ENCODE measurements around the gene COPS8. TPM values are rescaled to one million over a fixed set of nuclear protein-coding genes. Genes with fewer than 3 reads are reported as not detected.

The COPS8 gene
- total and polyA plus RNA-seq, 2 of the 8 experiments (the other 6 are each of a cell fraction or from before 2014, with no cell fraction given), result 59.3 to 67.5 TPM

DNA sequence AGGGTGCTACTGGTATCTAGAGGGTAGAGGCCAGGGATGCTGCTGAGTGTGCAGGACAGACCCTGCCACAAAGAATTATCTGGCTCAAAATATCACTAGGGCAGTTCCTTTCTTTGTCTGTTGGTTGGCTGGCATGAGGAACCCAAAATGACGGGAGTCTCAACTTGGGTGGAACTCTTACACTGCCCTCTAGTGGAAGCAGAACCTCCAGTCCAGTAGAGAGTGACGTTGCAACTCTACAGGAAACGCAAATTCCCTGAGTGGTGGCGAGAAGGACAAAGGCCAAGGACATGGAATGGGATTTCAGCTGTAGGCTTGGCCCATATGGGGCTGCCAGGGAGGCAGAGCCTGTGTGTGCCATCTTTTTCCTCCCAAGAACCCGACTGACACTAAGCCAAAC is 47.1 kb downstream of the COPS8 start:
- 69% methylated on average over 5 of the region's 5 CpGs; no CpG with 5 or more reads in 1 of the 2 experiments for WGBS, 2 experiments (ENCODE audit: extremely low coverage in 1 of 2, insufficient coverage in 1 of 2, insufficient read length in 1 of 2, insufficient replicate concordance in 2 of 2, low coverage in 1 of 2, low lambda C conversion rate in 2 of 2, missing lambda C conversion rate in 1 of 2)
- Histone ChIP-seq H3K27ac (ENCODE audit: low read depth, low read length) (no peak overlapping the region), H3K9ac (replicated peaks in 1 of 4; ENCODE audit: extremely low read depth in 1 of 4, low read depth in 3 of 4, low read length in 3 of 4) (no peak overlapping the region), H3K4me3 (ENCODE audit: extremely low read depth in 1 of 4, insufficient read depth in 2 of 4, low read depth in 3 of 4, low read length in 4 of 4) (no peak overlapping the region), H2BK15ac (ENCODE audit: low read length) (no peak overlapping the region), H2BK12ac (ENCODE audit: low read depth, low read length) (no peak overlapping the region), H4K20me1 (replicated peaks in 1 of 2; ENCODE audit: control insufficient read depth in 1 of 2, insufficient read depth in 2 of 2, low read length in 2 of 2) (peaks cover 0 to 12% of the 10 kb centered on the region in 2 experiments), H3K4ac (replicated peaks; ENCODE audit: insufficient read length, low read depth, low read length) (no peak overlapping the region), H3K4me2 (ENCODE audit: insufficient read depth in 1 of 2, low read depth in 2 of 2, low read length in 2 of 2) (no peak overlapping the region), H3K79me1 (ENCODE audit: low read depth, low read length) (peaks cover 4% of the 10 kb centered on the region; the same call in 1 of the 2 replicates), H3K23ac (ENCODE audit: insufficient read length) (no peak overlapping the region), H3K4me1 (replicated peaks in 1 of 4; ENCODE audit: control insufficient read depth in 3 of 4, insufficient read depth in 4 of 4, low read length in 3 of 4) (peaks cover 2 to 6% (median 3%) of the 10 kb centered on the region in 4 experiments; a peak in 6 of 7 replicates), H3K23me2 (ENCODE audit: low read depth, low read length) (peaks cover 16% of the 10 kb centered on the region), H3K56ac (replicated peaks; ENCODE audit: insufficient read length, low read depth, low read length) (no peak overlapping the region), H2AK5ac (ENCODE audit: low read depth, low read length) (no peak overlapping the region), H4K91ac (replicated peaks; ENCODE audit: insufficient read length, low read length) (no peak overlapping the region), H3K79me2 (ENCODE audit: control insufficient read depth in 1 of 2, insufficient read depth in 2 of 2, low read length in 2 of 2) (peaks cover 0 to 11% of the 10 kb centered on the region in 2 experiments; a peak in 2 of 4 replicates), H3K18ac (ENCODE audit: extremely low read depth, low read length) (no peak overlapping the region), H3K36me3 (ENCODE audit: control insufficient read depth in 2 of 4, insufficient read depth in 4 of 4, low read length in 3 of 4) (peaks cover 0 to 4% (median 0%) of the 10 kb centered on the region in 4 experiments; a peak in 1 of 8 replicates), H2BK5ac (ENCODE audit: low read depth, low read length) (peak overlapping the region; percentile 35; the same call in 1 of the 2 replicates), H2BK120ac (replicated peaks; ENCODE audit: low read depth, low read length) (no peak overlapping the region), H3K27me3 (replicated peaks in 1 of 4; ENCODE audit: control insufficient read depth in 3 of 4, extremely low read depth in 1 of 4, insufficient read depth in 3 of 4, low read length in 3 of 4) (no peaks in the 10 kb centered on the region; a peak in 1 of 7 replicates), H2BK20ac (ENCODE audit: low read length) (no peak overlapping the region), H3K9me3 (ENCODE audit: insufficient read depth in 2 of 2, low read depth in 1 of 2, low read length in 1 of 2) (peaks cover 3 to 24% of the 10 kb centered on the region in 2 experiments; a peak in 3 of 4 replicates), H2AFZ (ENCODE audit: low read length) (peak overlapping the region; percentile 72; the same call in 1 of the 2 replicates), H4K8ac (ENCODE audit: extremely low read depth, insufficient read depth, low read length) (no peak overlapping the region), H3K14ac (ENCODE audit: insufficient read length) (no peak overlapping the region), H4K5ac (ENCODE audit: insufficient read length, low read depth, low read length) (no peak overlapping the region)
- ChIA-PET POLR2A (ENCODE audit: partially characterized antibody) (interaction anchor here (1.1 to 1.2 kb wide), 2 partner anchors 12 to 18 kb away, joined by 3 read pairs; no protein-coding TSS in a partner anchor), CTCF (ENCODE audit: partially characterized antibody) (interaction anchor here (0.8 to 3.8 kb wide), 12 partner anchors 10 to 536 kb away, joined by 3 to 30 read pairs (median 5); no protein-coding TSS in a partner anchor)
- FAIRE-seq, result peak; percentile 89
- DNase-seq (ENCODE audit: low read depth in 1 of 2, low spot score in 2 of 2), result peak; percentile 29 to 62
- TF ChIP-seq BACH1 (IDR thresholded peaks at IDR 0.05; ENCODE audit: low read length) (peak; percentile 87), TEAD4 (IDR thresholded peaks at IDR 0.05; ENCODE audit: low read depth, low read length) (0 out of 2 replicates have a peak, but pooled peaks have one; percentile 10), HDAC2 (IDR thresholded peaks at IDR 0.05; ENCODE audit: borderline replicate concordance in 1 of 2, low read depth in 2 of 2, low read length in 2 of 2) (no peak), SAP30 (IDR thresholded peaks at IDR 0.05; ENCODE audit: insufficient read depth, insufficient replicate concordance, low read length) (no peak), CEBPB (IDR thresholded peaks at IDR 0.05; ENCODE audit: low read depth, low read length) (no peak)
- TF ChIP-seq, protein P1, sequence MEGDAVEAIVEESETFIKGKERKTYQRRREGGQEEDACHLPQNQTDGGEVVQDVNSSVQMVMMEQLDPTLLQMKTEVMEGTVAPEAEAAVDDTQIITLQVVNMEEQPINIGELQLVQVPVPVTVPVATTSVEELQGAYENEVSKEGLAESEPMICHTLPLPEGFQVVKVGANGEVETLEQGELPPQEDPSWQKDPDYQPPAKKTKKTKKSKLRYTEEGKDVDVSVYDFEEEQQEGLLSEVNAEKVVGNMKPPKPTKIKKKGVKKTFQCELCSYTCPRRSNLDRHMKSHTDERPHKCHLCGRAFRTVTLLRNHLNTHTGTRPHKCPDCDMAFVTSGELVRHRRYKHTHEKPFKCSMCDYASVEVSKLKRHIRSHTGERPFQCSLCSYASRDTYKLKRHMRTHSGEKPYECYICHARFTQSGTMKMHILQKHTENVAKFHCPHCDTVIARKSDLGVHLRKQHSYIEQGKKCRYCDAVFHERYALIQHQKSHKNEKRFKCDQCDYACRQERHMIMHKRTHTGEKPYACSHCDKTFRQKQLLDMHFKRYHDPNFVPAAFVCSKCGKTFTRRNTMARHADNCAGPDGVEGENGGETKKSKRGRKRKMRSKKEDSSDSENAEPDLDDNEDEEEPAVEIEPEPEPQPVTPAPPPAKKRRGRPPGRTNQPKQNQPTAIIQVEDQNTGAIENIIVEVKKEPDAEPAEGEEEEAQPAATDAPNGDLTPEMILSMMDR (IDR thresholded peaks at IDR 0.05; ENCODE audit: control extremely low read depth in 1 of 3, insufficient read depth in 1 of 3, low read depth in 1 of 3, low read length in 3 of 3), result peak; percentile 52 to 84 (median 64)

Data from H1 (cell line).